KMS-11 (cell line): Measurements from ENCODE around the gene ERLIN1.

Source experiments
- H2AFZ ChIP-seq: fragments of 200-600 bp; sonication (generic); 2 replicates; pipeline ENCODE4 v1.6.1; 2016; ENCODE audit warnings: antibody characterized with exemption, mixed run types, low read depth
- H3K27ac ChIP-seq: fragments of 200-600 bp; sonication (generic); 2 replicates; pipeline ENCODE4 v1.6.1; 2016; ENCODE audit warnings: mild to moderate bottlenecking, mixed run types
- H3K27me3 ChIP-seq: fragments of 200-600 bp; sonication (generic); 2 replicates; pipeline ENCODE4 v1.6.1; 2017; ENCODE audit warnings: mild to moderate bottlenecking, low read depth, mixed run types, moderate library complexity; ENCODE audit not compliant: insufficient read depth
- H3K36me3 ChIP-seq: fragments of 200-600 bp; sonication (generic); 2 replicates; pipeline ENCODE4 v1.6.1; 2017; ENCODE audit warnings: mild to moderate bottlenecking, mixed run types; ENCODE audit not compliant: insufficient read depth
- H3K4me1 ChIP-seq: fragments of 200-600 bp; sonication (generic); 2 replicates; pipeline ENCODE4 v1.6.1; 2016; ENCODE audit warnings: mild to moderate bottlenecking, low read depth, mixed run types; ENCODE audit not compliant: poor library complexity, severe bottlenecking
- H3K4me2 ChIP-seq: fragments of 200-600 bp; sonication (generic); 2 replicates; pipeline ENCODE4 v1.7.0; 2016; ENCODE audit warnings: mild to moderate bottlenecking, mixed run types
- H3K4me3 ChIP-seq: fragments of 200-600 bp; sonication (generic); IDR thresholded peaks from 2 replicates; pipeline ENCODE4 v1.6.1; 2017; ENCODE audit warnings: low read depth, low read length, mixed read lengths; ENCODE audit not compliant: insufficient read depth
- H3K79me2 ChIP-seq: fragments of 200-600 bp; sonication (generic); 2 replicates; pipeline ENCODE4 v1.6.1; 2016; ENCODE audit warnings: low read depth, mixed run types; ENCODE audit not compliant: insufficient read depth
- H3K9ac ChIP-seq: fragments of 200-600 bp; sonication (generic); 2 replicates; pipeline ENCODE4 v1.6.1; 2016; ENCODE audit warnings: mild to moderate bottlenecking, mixed run types
- H4K20me1 ChIP-seq: fragments of 200-600 bp; sonication (generic); 2 replicates; pipeline ENCODE4 v1.6.1; 2016; ENCODE audit warnings: mild to moderate bottlenecking, mixed run types; ENCODE audit not compliant: insufficient read depth
- CTCF ChIP-seq: fragments of 200-600 bp; sonication (generic); conservative IDR thresholded peaks from 2 replicates; pipeline ENCODE4 v1.6.1; 2017; ENCODE audit warnings: low read depth, mild to moderate bottlenecking, antibody characterized with exemption, low read length, moderate library complexity, mixed read lengths

ERLIN1 gene

GRCh38 chr10:100106865-100107264 lies 79.0 kb downstream of the ERLIN1 start:
- no peak overlapping the region for H3K4me3 ChIP-seq
- no peak overlapping the region for H3K27ac ChIP-seq
- no peak overlapping the region for H3K9ac ChIP-seq
- no peak overlapping the region for H2AFZ ChIP-seq
- no peaks in the 10 kb centered on the region for H3K36me3 ChIP-seq
- H3K27me3 ChIP-seq: no peaks in the 10 kb centered on the region
- H4K20me1 ChIP-seq: no peaks in the 10 kb centered on the region
- no peaks in the 10 kb centered on the region for H3K79me2 ChIP-seq
- no peaks in the 10 kb centered on the region for H3K4me1 ChIP-seq
- H3K4me2 ChIP-seq: no peak overlapping the region
- TF ChIP-seq CTCF: no peak

GRCh38 chr10:100104300-100104699 lies 81.5 kb downstream of the ERLIN1 start:
- TF ChIP-seq CTCF: no peak

GRCh38 chr10:100103581-100103980 lies 82.2 kb downstream of the ERLIN1 start:
- Histone ChIP-seq H3K4me1 (no peaks in the 10 kb centered on the region), H3K27me3 (no peaks in the 10 kb centered on the region), H3K27ac (no peak overlapping the region), H3K79me2 (no peaks in the 10 kb centered on the region), H2AFZ (no peak overlapping the region), H4K20me1 (no peaks in the 10 kb centered on the region), H3K9ac (no peak overlapping the region), H3K36me3 (no peaks in the 10 kb centered on the region), H3K4me2 (no peak overlapping the region), H3K4me3 (no peak overlapping the region)
- no peak for TF ChIP-seq CTCF

More at GRCh38 chr10:100104300-100104699, 81.5 kb downstream of the ERLIN1 start:
- Histone ChIP-seq H3K4me3 (no peak overlapping the region), H4K20me1 (no peaks in the 10 kb centered on the region), H3K27me3 (no peaks in the 10 kb centered on the region), H3K36me3 (no peaks in the 10 kb centered on the region), H3K4me2 (no peak overlapping the region), H3K9ac (no peak overlapping the region), H2AFZ (no peak overlapping the region), H3K27ac (no peak overlapping the region), H3K4me1 (no peaks in the 10 kb centered on the region), H3K79me2 (no peaks in the 10 kb centered on the region)

GRCh38 chr10:100101192-100102076 lies 84.4 kb downstream of the ERLIN1 start:
- Histone ChIP-seq H3K36me3 (no peaks in the 10 kb centered on the region), H4K20me1 (no peaks in the 10 kb centered on the region), H3K9ac (no peak overlapping the region), H3K79me2 (no peaks in the 10 kb centered on the region), H2AFZ (no peak overlapping the region), H3K27me3 (no peaks in the 10 kb centered on the region), H3K4me3 (no peak overlapping the region), H3K4me1 (no peaks in the 10 kb centered on the region), H3K27ac (no peak overlapping the region), H3K4me2 (no peak overlapping the region)
- TF ChIP-seq CTCF: no peak
